AG04450 (cell line): Measurements from ENCODE around the gene CETN3. TPM values are rescaled to one million over a fixed set of nuclear protein-coding genes. Genes with fewer than 3 reads are reported as not detected.

ENCODE experiments used
- CTCF ChIA-PET: fragments of 300-600, 350-600 bp; formaldehyde crosslinking; extraction: SDS; loops from one replicate; lab custom pipeline; 2022; ENCODE audit warnings: antibody characterized with exemption, inconsistent platforms; lab: Charles Lee
- POLR2A ChIA-PET: fragments of 350-600 bp; formaldehyde crosslinking; extraction: SDS; loops from one replicate; lab custom pipeline; 2021; ENCODE audit warnings: antibody characterized with exemption, inconsistent platforms; lab: Yijun Ruan, JAX
- DNase-seq: peaks from one replicate; pipeline ENCODE4 v3.0.0-alpha.2; 2011; ENCODE audit warnings: low read depth, low spot score
- H3K27ac ChIP-seq: one replicate; pipeline ENCODE4 v1.5.1; 2012; ENCODE audit warnings: low read depth, low read length, control low read depth
- H3K27me3 ChIP-seq: one replicate; pipeline ENCODE4 v1.6.0; 2012; ENCODE audit warnings: low read length; ENCODE audit not compliant: control insufficient read depth, insufficient read depth
- H3K4me3 ChIP-seq: 2 replicates; pipeline ENCODE4 v1.5.1; 2011; ENCODE audit warnings: mild to moderate bottlenecking, low read depth, low read length, control low read depth
- H3K9me3 ChIP-seq: 2 replicates; pipeline ENCODE4 v1.5.1; 2012; ENCODE audit warnings: low read length; ENCODE audit not compliant: control insufficient read depth, insufficient read depth
- CTCF ChIP-seq: IDR thresholded peaks from 2 replicates; pipeline ENCODE4 v1.5.1; 2011; ENCODE audit warnings: low read depth, low read length, control low read depth, inconsistent platforms
- polyA plus RNA-seq: library from polyadenylated mRNA; depleted of rRNA; stranded (reverse); fragments of >200 nt; gene quantifications from 2 replicates; pipeline ENCODE4 v1.2.3, GENCODE V29; 2011

Gene CETN3
- polyA plus RNA-seq, 1 experiment: 24.9 TPM

GRCh38 chr5:90399251-90399650 is 10.3 kb downstream of the CETN3 start:
- no peak for DNase-seq
- CTCF ChIA-PET: interaction anchor here (1.0 to 1.4 kb wide), 3 partner anchors 9 to 384 kb away, joined by 3 read pairs; no protein-coding TSS in a partner anchor

GRCh38 chr5:90398726-90399125 is 10.8 kb downstream of the CETN3 start:
- Histone ChIP-seq H3K27ac (no peak overlapping the region), H3K9me3 (no peaks in the 10 kb centered on the region), H3K4me3 (no peak overlapping the region), H3K27me3 (no peaks in the 10 kb centered on the region)
- TF ChIP-seq CTCF: no peak
- ChIA-PET POLR2A (no interaction called here), CTCF (no interaction called here)
- DNase-seq: no peak

More at GRCh38 chr5:90399251-90399650, 10.3 kb downstream of the CETN3 start:
- Histone ChIP-seq H3K4me3 (no peak overlapping the region), H3K9me3 (no peaks in the 10 kb centered on the region), H3K27me3 (no peaks in the 10 kb centered on the region), H3K27ac (no peak overlapping the region)
- TF ChIP-seq CTCF: no peak
- POLR2A ChIA-PET: no interaction called here

GRCh38 chr5:90395005-90395404 is 14.6 kb downstream of the CETN3 start:
- DNase-seq: no peak
- no peak overlapping the region for H3K4me3 ChIP-seq
- ChIA-PET CTCF (interaction anchor here (1.0 kb wide), 1 partner anchor 8 kb away, joined by 4 read pairs; no protein-coding TSS in a partner anchor), POLR2A (no interaction called here)
- H3K27ac ChIP-seq: no peak overlapping the region
- TF ChIP-seq CTCF: no peak
- H3K9me3 ChIP-seq: no peaks in the 10 kb centered on the region
- no peaks in the 10 kb centered on the region for H3K27me3 ChIP-seq

- H3K4me3 ChIP-seq: no peak overlapping the region
- no peak overlapping the region for H3K27ac ChIP-seq
- POLR2A ChIA-PET: no interaction called here
- TF ChIP-seq CTCF: no peak
- CTCF ChIA-PET: interaction anchor here (0.6 to 1.7 kb wide), 2 partner anchors 42 to 49 kb away, joined by 3 to 4 read pairs; no protein-coding TSS in a partner anchor
- H3K27me3 ChIP-seq: no peaks in the 10 kb centered on the region
- H3K9me3 ChIP-seq: no peaks in the 10 kb centered on the region
- DNase-seq: no peak
Measured at GRCh38 chr5:90390928-90391327, 18.6 kb downstream of the CETN3 start.

GRCh38 chr5:90390326-90390725 is 19.2 kb downstream of the CETN3 start:
- no peak overlapping the region for H3K4me3 ChIP-seq
- H3K27me3 ChIP-seq: no peaks in the 10 kb centered on the region
- TF ChIP-seq CTCF: no peak
- CTCF ChIA-PET: interaction anchor here (0.6 to 1.7 kb wide), 3 partner anchors 9 to 49 kb away, joined by 3 to 4 read pairs (median 3); no protein-coding TSS in a partner anchor
- H3K9me3 ChIP-seq: no peaks in the 10 kb centered on the region
- no peak for DNase-seq
- POLR2A ChIA-PET: no interaction called here
- H3K27ac ChIP-seq: no peak overlapping the region
